ENCODE measurements around the gene NPEPL1.

NPEPL1 gene

GRCh38 chr20:58682656-58683531 lies 9.7 kb upstream of the NPEPL1 start:
- DNase-seq (ENCODE audit: low read depth in 3 of 3): no peak

GRCh38 chr20:58684291-58684690 lies 8.3 kb upstream of the NPEPL1 start:
- DNase-seq (ENCODE audit: low read depth in 3 of 3): no peak

- DNase-seq (ENCODE audit: low read depth in 3 of 3): no peak
Observed at GRCh38 chr20:58685988-58686387, 6.6 kb upstream of the NPEPL1 start.

- DNase-seq (ENCODE audit: low read depth in 3 of 3): no peak
Observed at GRCh38 chr20:58688414-58688813, 4.2 kb upstream of the NPEPL1 start.

- DNase-seq (ENCODE audit: low read depth in 3 of 3): no peak
Observed at GRCh38 chr20:58688840-58689239, 3.8 kb upstream of the NPEPL1 start.

- DNase-seq (ENCODE audit: low read depth in 3 of 3): no peak
Observed at GRCh38 chr20:58690396-58691135, 2.0 kb upstream of the NPEPL1 start.

- no peak for DNase-seq (ENCODE audit: low read depth in 3 of 3)
Observed at GRCh38 chr20:58691773-58692578, 624 bp upstream of the NPEPL1 start.

GRCh38 chr20:58693226-58694006 lies 816 bp downstream of the NPEPL1 start:
- no peak for DNase-seq (ENCODE audit: low read depth in 3 of 3)

GRCh38 chr20:58694241-58695083 lies 1.9 kb downstream of the NPEPL1 start:
- DNase-seq (ENCODE audit: low read depth in 3 of 3): no peak

- DNase-seq (ENCODE audit: low read depth in 3 of 3): no peak
Observed at GRCh38 chr20:58695084-58695722, 2.6 kb downstream of the NPEPL1 start.

GRCh38 chr20:58695895-58696375 lies 3.3 kb downstream of the NPEPL1 start:
- DNase-seq (ENCODE audit: low read depth in 3 of 3): no peak

GRCh38 chr20:58696411-58696961 lies 3.9 kb downstream of the NPEPL1 start:
- no peak for DNase-seq (ENCODE audit: low read depth in 3 of 3)

- no peak for DNase-seq (ENCODE audit: low read depth in 3 of 3)
Observed at GRCh38 chr20:58697201-58697866, 4.7 kb downstream of the NPEPL1 start.

- no peak for DNase-seq (ENCODE audit: low read depth in 3 of 3)
Observed at GRCh38 chr20:58697867-58698703, 5.5 kb downstream of the NPEPL1 start.

GRCh38 chr20:58698741-58699622 lies 6.4 kb downstream of the NPEPL1 start:
- no peak for DNase-seq (ENCODE audit: low read depth in 3 of 3)

- no peak for DNase-seq (ENCODE audit: low read depth in 3 of 3)
Observed at GRCh38 chr20:58699623-58700107, 7.1 kb downstream of the NPEPL1 start.
